ENCODE measurements around the gene EPGN.
A peak's percentile ranks its signal among the peaks of the same experiment; 100 is the strongest.

EPGN gene

DNA sequence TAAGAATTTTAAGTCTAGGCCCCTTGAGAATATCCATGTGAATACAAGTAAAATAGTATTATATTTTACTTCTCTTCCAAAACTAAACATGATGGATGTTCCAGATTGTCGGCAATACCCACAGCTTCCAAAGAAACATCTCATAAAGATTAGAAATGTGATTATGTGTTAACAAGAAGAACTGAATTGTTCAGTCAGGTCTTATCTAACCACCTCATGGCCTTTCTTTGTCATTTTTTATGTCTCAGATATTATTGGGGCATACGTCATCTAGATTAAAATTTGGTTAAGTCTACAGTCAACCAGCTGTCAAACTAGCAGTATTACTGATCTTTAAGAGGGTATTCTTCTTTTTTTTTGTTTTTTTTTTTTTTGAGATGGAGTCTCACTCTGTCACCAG lies 10.0 kb downstream of the EPGN start:
- ChIA-PET CTCF (interaction anchor here (0.5 to 1.9 kb wide), 5 partner anchors 90 to 1406 kb away, joined by 3 to 8 read pairs (median 4); partner anchors contain the start of gene USO1), POLR2A (ENCODE audit: low non-redundant PET) (no interaction called here)
- DNase-seq (ENCODE audit: low spot score), result no peak
- no peak overlapping the region for H3K27ac ChIP-seq
- no peak for TF ChIP-seq CTCF (conservative IDR thresholded peaks at IDR 0.05; ENCODE audit: low read depth)

DNA sequence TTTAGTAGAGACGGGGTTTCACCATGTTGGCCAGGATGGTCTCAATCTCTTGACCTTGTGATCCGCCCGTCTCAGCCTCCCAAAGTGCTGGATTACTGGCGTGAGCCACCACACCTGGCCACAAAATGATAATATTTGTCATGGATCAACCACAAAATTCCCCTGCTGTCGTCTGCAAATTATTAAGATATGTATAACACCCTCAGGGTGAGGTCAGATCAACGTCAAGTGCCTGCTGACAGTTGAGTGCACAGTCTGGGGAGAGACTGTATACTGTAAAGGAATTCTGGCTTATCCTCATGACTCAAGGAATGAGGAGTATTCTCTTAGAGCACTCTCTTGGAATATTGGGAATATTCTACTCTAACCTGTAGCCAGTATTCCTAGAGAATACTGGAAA lies 11.2 kb downstream of the EPGN start:
- no peak for DNase-seq (ENCODE audit: low spot score)
- POLR2A ChIA-PET (ENCODE audit: low non-redundant PET), result no interaction called here

DNA sequence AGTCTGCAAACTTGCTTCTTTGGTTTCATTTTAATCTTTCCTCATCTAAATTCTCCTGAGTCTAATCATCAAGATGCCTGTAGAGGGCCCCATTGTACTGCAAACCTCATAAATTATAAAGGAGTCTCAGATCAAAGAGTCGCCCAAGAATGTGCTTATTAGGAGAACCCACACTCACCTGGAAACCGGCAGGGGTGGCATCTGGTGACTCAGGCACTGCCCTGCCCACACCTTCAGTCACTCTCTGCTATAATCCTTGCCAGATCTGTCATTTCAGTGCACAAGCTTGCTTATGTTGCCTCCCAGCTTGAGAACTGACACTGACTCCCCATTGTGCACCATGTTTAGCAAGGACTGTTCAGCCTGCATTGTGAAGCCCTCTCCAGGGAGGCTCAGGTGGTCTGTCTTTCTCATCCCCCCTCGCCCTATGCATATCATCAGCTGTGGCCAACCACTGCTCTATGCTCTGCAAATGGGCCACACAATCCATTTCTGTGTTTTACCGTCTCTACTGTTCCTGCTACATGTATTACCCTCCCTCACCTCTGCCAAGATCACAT lies 12.4 kb downstream of the EPGN start:
- H3K27ac ChIP-seq, result peak overlapping the region; percentile 56
- CTCF ChIA-PET, result interaction anchor here (0.5 to 2.3 kb wide), 16 partner anchors 9 to 1240 kb away, joined by 3 to 21 read pairs (median 4); partner anchors contain the start of gene AREG

More for the DNA sequence above, 11.2 kb downstream of the EPGN start:
- no peak for TF ChIP-seq CTCF (conservative IDR thresholded peaks at IDR 0.05; ENCODE audit: low read depth)
- CTCF ChIA-PET, result interaction anchor here (0.6 to 1.9 kb wide), 4 partner anchors 84 to 356 kb away, joined by 3 to 8 read pairs (median 4); no protein-coding TSS in a partner anchor
- H3K27ac ChIP-seq, result no peak overlapping the region

GRCh38 chr4:74322301-74322700 lies 14.0 kb downstream of the EPGN start:
- TF ChIP-seq CTCF (conservative IDR thresholded peaks at IDR 0.05; ENCODE audit: low read depth), result no peak
- no peak overlapping the region for H3K27ac ChIP-seq
- ChIA-PET POLR2A (ENCODE audit: low non-redundant PET) (interaction anchor here (0.6 kb wide), 1 partner anchor 88 kb away, joined by 3 read pairs; no protein-coding TSS in a partner anchor), CTCF (interaction anchor here (2.0 to 2.2 kb wide), 2 partner anchors 210 to 349 kb away, joined by 7 to 14 read pairs; no protein-coding TSS in a partner anchor)
- DNase-seq (ENCODE audit: low spot score), result no peak

More for the DNA sequence above, 12.4 kb downstream of the EPGN start:
- POLR2A ChIA-PET (ENCODE audit: low non-redundant PET), result interaction anchor here (0.6 to 1.2 kb wide), 3 partner anchors 124 to 1234 kb away, joined by 3 to 5 read pairs (median 4); partner anchors contain the start of gene AREG
- TF ChIP-seq CTCF (conservative IDR thresholded peaks at IDR 0.05; ENCODE audit: low read depth), result peak; percentile 69
- DNase-seq (ENCODE audit: low spot score), result peak; percentile 85

DNA sequence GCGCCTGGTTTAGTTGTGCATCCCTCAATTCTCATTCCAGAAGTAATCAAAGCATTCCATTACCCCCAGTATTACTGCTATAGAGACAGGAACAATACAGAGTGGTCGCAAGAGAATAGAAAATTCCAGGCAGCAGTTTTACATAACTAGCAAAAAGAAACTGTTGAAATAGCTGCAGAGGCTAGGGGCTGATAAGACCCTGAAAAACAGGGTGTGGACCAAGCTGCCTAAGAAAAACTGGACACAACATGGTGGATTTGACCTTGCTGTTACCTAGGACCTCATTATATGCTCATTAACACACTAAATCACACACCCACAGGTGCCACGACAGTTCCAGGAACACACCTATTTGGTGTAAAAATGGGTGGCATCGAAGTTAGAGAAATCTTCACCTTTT lies 15.4 kb downstream of the EPGN start:
- ChIA-PET POLR2A (ENCODE audit: low non-redundant PET) (no interaction called here), CTCF (interaction anchor here (0.6 to 1.6 kb wide), 3 partner anchors 300 to 352 kb away, joined by 3 to 5 read pairs (median 3); no protein-coding TSS in a partner anchor)
- H3K27ac ChIP-seq, result no peak overlapping the region
- no peak for TF ChIP-seq CTCF (conservative IDR thresholded peaks at IDR 0.05; ENCODE audit: low read depth)
- no peak for DNase-seq (ENCODE audit: low spot score)

- no peak for DNase-seq (ENCODE audit: low spot score)
- POLR2A ChIA-PET (ENCODE audit: low non-redundant PET), result no interaction called here
- H3K27ac ChIP-seq, result no peak overlapping the region
- CTCF ChIA-PET, result interaction anchor here (1.0 to 1.6 kb wide), 2 partner anchors 347 to 351 kb away, joined by 3 to 5 read pairs; no protein-coding TSS in a partner anchor
- TF ChIP-seq CTCF (conservative IDR thresholded peaks at IDR 0.05; ENCODE audit: low read depth), result no peak
Measured at GRCh38 chr4:74324262-74324661, 16.0 kb downstream of the EPGN start.
